ENCODE data around the gene RGS9.
A peak's percentile ranks its signal among the peaks of the same experiment; 100 is the strongest.

The RGS9 gene

GRCh38 chr17:65230040-65230439, 92.9 kb downstream of the RGS9 start:
- TF ChIP-seq Cebpa-rat (IDR thresholded peaks at IDR 0.05): no peak

GRCh38 chr17:65231086-65231485, 93.9 kb downstream of the RGS9 start:
- Histone ChIP-seq H3K9ac (no peak overlapping the region), H3K36me3 (no peaks in the 10 kb centered on the region), H3K27me3 (peaks cover 0 to 48% (median 0%) of the 10 kb centered on the region in 11 experiments; a peak in 10 of 22 replicates), H3K27ac (no peak overlapping the region), H3K9me3 (replicated peaks in 1 of 11) (peaks cover 0 to 11% (median 8%) of the 10 kb centered on the region in 11 experiments; a peak in 10 of 22 replicates), H3K4me3 (no peak overlapping the region), H3K4me1 (peaks cover 22 to 27% (median 23%) of the 10 kb centered on the region in 10 experiments), H4K20me1 (peaks cover 0 to 65% (median 0%) of the 10 kb centered on the region in 11 experiments; a peak in 7 of 22 replicates), H3K4me2 (no peak overlapping the region)
- no peak for TF ChIP-seq Cebpa-rat (IDR thresholded peaks at IDR 0.05)

More at GRCh38 chr17:65230040-65230439, 92.9 kb downstream of the RGS9 start:
- H4K20me1 ChIP-seq: peaks cover 0 to 74% (median 0%) of the 10 kb centered on the region in 11 experiments; a peak in 7 of 22 replicates
- H3K4me1 ChIP-seq: peaks cover 22 to 30% (median 24%) of the 10 kb centered on the region in 10 experiments
- H3K36me3 ChIP-seq: no peaks in the 10 kb centered on the region
- peaks cover 0 to 58% (median 0%) of the 10 kb centered on the region in 11 experiments; a peak in 10 of 22 replicates for H3K27me3 ChIP-seq
- H3K4me2 ChIP-seq: peak overlapping the region; percentile 65 to 95 (median 78)
- H3K4me3 ChIP-seq: no peak overlapping the region
- no peak overlapping the region; a peak in 1 of 22 replicates for H3K27ac ChIP-seq
- no peak overlapping the region for H3K9ac ChIP-seq
- H3K9me3 ChIP-seq (replicated peaks in 1 of 11): peaks cover 0 to 12% (median 0%) of the 10 kb centered on the region in 11 experiments; a peak in 4 of 22 replicates

- Histone ChIP-seq H3K27ac (no peak overlapping the region), H3K4me3 (no peak overlapping the region), H4K20me1 (peaks cover 0 to 58% (median 0%) of the 10 kb centered on the region in 11 experiments; a peak in 7 of 22 replicates), H3K27me3 (peaks cover 0 to 41% (median 0%) of the 10 kb centered on the region in 11 experiments; a peak in 9 of 22 replicates), H3K9ac (no peak overlapping the region), H3K36me3 (no peaks in the 10 kb centered on the region), H3K9me3 (replicated peaks in 1 of 11) (peaks cover 0 to 16% (median 11%) of the 10 kb centered on the region in 11 experiments; a peak in 10 of 22 replicates), H3K4me2 (no peak overlapping the region), H3K4me1 (peaks cover 22 to 27% (median 23%) of the 10 kb centered on the region in 10 experiments)
- no peak for TF ChIP-seq Cebpa-rat (IDR thresholded peaks at IDR 0.05)
These were observed 94.6 kb downstream of the RGS9 start for GRCh38 chr17:65231662-65232335.

- peaks cover 0 to 2% (median 0%) of the 10 kb centered on the region in 10 experiments; a peak in 1 of 20 replicates for H3K4me1 ChIP-seq
These were observed 98.1 kb downstream of the RGS9 start for GRCh38 chr17:65235284-65235683.

GRCh38 chr17:65236321-65236720, 99.2 kb downstream of the RGS9 start:
- Histone ChIP-seq H3K4me1 (no peaks in the 10 kb centered on the region), H3K9ac (no peak overlapping the region), H4K20me1 (peaks cover 0 to 23% (median 0%) of the 10 kb centered on the region in 11 experiments; a peak in 4 of 22 replicates), H3K27me3 (peaks cover 0 to 6% (median 0%) of the 10 kb centered on the region in 11 experiments; a peak in 4 of 22 replicates), H3K27ac (no peak overlapping the region), H3K4me3 (no peak overlapping the region), H3K36me3 (no peaks in the 10 kb centered on the region), H3K4me2 (no peak overlapping the region), H3K9me3 (replicated peaks in 1 of 11) (peaks cover 0 to 16% (median 11%) of the 10 kb centered on the region in 11 experiments; a peak in 10 of 22 replicates)
- TF ChIP-seq Cebpa-rat (IDR thresholded peaks at IDR 0.05): no peak

More at GRCh38 chr17:65235284-65235683, 98.1 kb downstream of the RGS9 start:
- no peak overlapping the region for H3K4me3 ChIP-seq
- peaks cover 0 to 16% (median 0%) of the 10 kb centered on the region in 11 experiments; a peak in 4 of 22 replicates for H3K27me3 ChIP-seq
- H3K27ac ChIP-seq: no peak overlapping the region
- H3K9me3 ChIP-seq (replicated peaks in 1 of 11): peaks cover 0 to 16% (median 11%) of the 10 kb centered on the region in 11 experiments; a peak in 10 of 22 replicates
- H4K20me1 ChIP-seq: peaks cover 0 to 27% (median 0%) of the 10 kb centered on the region in 11 experiments; a peak in 4 of 22 replicates
- no peak for TF ChIP-seq Cebpa-rat (IDR thresholded peaks at IDR 0.05)
- H3K36me3 ChIP-seq: no peaks in the 10 kb centered on the region
- no peak overlapping the region for H3K4me2 ChIP-seq
- H3K9ac ChIP-seq: no peak overlapping the region

- Histone ChIP-seq H3K4me2 (peak overlapping the region in 5 of 11 experiments; percentile 9 to 25 (median 18); a peak in 7 of 22 replicates), H3K27me3 (no peaks in the 10 kb centered on the region), H4K20me1 (no peaks in the 10 kb centered on the region; a peak in 1 of 22 replicates), H3K4me1 (peaks cover 0 to 8% (median 6%) of the 10 kb centered on the region in 10 experiments; a peak in 11 of 20 replicates), H3K27ac (no peak overlapping the region), H3K4me3 (no peak overlapping the region), H3K36me3 (no peaks in the 10 kb centered on the region), H3K9ac (no peak overlapping the region), H3K9me3 (replicated peaks in 1 of 11) (no peaks in the 10 kb centered on the region)
- TF ChIP-seq Cebpa-rat (IDR thresholded peaks at IDR 0.05): no peak
These were observed 106.9 kb downstream of the RGS9 start for GRCh38 chr17:65243838-65244625.

GRCh38 chr17:65246252-65246651, 109.1 kb downstream of the RGS9 start:
- no peak for TF ChIP-seq Cebpa-rat (IDR thresholded peaks at IDR 0.05)
- H3K4me1 ChIP-seq: peaks cover 0 to 8% (median 6%) of the 10 kb centered on the region in 10 experiments; a peak in 11 of 20 replicates
- no peaks in the 10 kb centered on the region for H3K9me3 ChIP-seq (replicated peaks in 1 of 11)
- H3K9ac ChIP-seq: no peak overlapping the region
- H3K4me3 ChIP-seq: no peak overlapping the region
- H3K4me2 ChIP-seq: no peak overlapping the region
- no peaks in the 10 kb centered on the region; a peak in 1 of 22 replicates for H4K20me1 ChIP-seq
- H3K27ac ChIP-seq: no peak overlapping the region
- H3K27me3 ChIP-seq: no peaks in the 10 kb centered on the region
- H3K36me3 ChIP-seq: no peaks in the 10 kb centered on the region

- H3K4me1 ChIP-seq: no peaks in the 10 kb centered on the region
- no peak overlapping the region for H3K9ac ChIP-seq
- H3K36me3 ChIP-seq: no peaks in the 10 kb centered on the region
- H3K4me2 ChIP-seq: no peak overlapping the region
- H3K4me3 ChIP-seq: no peak overlapping the region
- no peaks in the 10 kb centered on the region for H4K20me1 ChIP-seq
- H3K9me3 ChIP-seq (replicated peaks in 1 of 11): peaks cover 0 to under 1% (median 0%) of the 10 kb centered on the region in 11 experiments; a peak in 1 of 22 replicates
- H3K27me3 ChIP-seq: no peaks in the 10 kb centered on the region
- H3K27ac ChIP-seq: no peak overlapping the region
- no peak for TF ChIP-seq Cebpa-rat (IDR thresholded peaks at IDR 0.05)
These were observed 112.6 kb downstream of the RGS9 start for GRCh38 chr17:65249774-65250173.

- Histone ChIP-seq H3K36me3 (no peaks in the 10 kb centered on the region), H3K4me2 (no peak overlapping the region), H3K9me3 (replicated peaks in 1 of 11) (peaks cover 8 to 23% (median 17%) of the 10 kb centered on the region in 11 experiments; a peak in 20 of 22 replicates), H3K27ac (no peak overlapping the region), H3K4me1 (no peaks in the 10 kb centered on the region), H3K27me3 (no peaks in the 10 kb centered on the region), H4K20me1 (no peaks in the 10 kb centered on the region), H3K4me3 (no peak overlapping the region), H3K9ac (no peak overlapping the region)
- no peak for TF ChIP-seq Cebpa-rat (IDR thresholded peaks at IDR 0.05)
These were observed 117.0 kb downstream of the RGS9 start for GRCh38 chr17:65254166-65254565.
